PC-9 (cell line): ENCODE data around the gene SORBS2. TPM values are rescaled to one million over a fixed set of nuclear protein-coding genes. Genes with fewer than 3 reads are reported as not detected.

Experiments used
- BruUV-seq: library from RNA; stranded (reverse); fragments of 400-500 nt; replicated peaks from 2 replicates; lab custom pipeline; 2021; lab: Mats Ljungman, UMichigan
- CTCF ChIA-PET: fragments of 300-600 bp; sonication (Branson Sonifier 250); formaldehyde crosslinking; loops from one replicate; lab custom pipeline; 2022; ENCODE audit warnings: antibody characterized with exemption; lab: Charles Lee
- POLR2A ChIA-PET: fragments of 300-600 bp; sonication (Branson Sonifier 250); formaldehyde crosslinking; loops from one replicate; lab custom pipeline; 2022; ENCODE audit warnings: antibody characterized with exemption; ENCODE audit not compliant: unreplicated experiment; lab: Charles Lee
- DNase-seq, 2 experiments: peaks; one replicate each; pipeline versions ENCODE4 v3.0.0 to v3.0.0-alpha.2; 2015 to 2022; ENCODE audit warnings: mixed read lengths in 1 of 2
- H2AFZ ChIP-seq: fragments of 200-600 bp; sonication (generic); 2 replicates; pipeline ENCODE4 v1.8.1; 2017; ENCODE audit warnings: antibody characterized with exemption
- H3F3A ChIP-seq: fragments of 200-600 bp; sonication (generic); 2 replicates; pipeline ENCODE4 v1.8.1; 2017; ENCODE audit warnings: antibody characterized with exemption, mild to moderate bottlenecking, low read depth; ENCODE audit not compliant: insufficient read depth
- H3K27ac ChIP-seq: fragments of 200-600 bp; sonication (generic); 2 replicates; pipeline ENCODE4 v1.6.1; 2016; ENCODE audit warnings: mixed run types
- H3K27me3 ChIP-seq: fragments of 200-600 bp; sonication (generic); 2 replicates; pipeline ENCODE4 v1.6.1; 2016; ENCODE audit warnings: low read depth, mixed run types; ENCODE audit not compliant: insufficient read depth
- H3K36me3 ChIP-seq: fragments of 200-600 bp; sonication (generic); 2 replicates; pipeline ENCODE4 v1.6.1; 2016; ENCODE audit warnings: low read depth, mixed run types
- H3K4me1 ChIP-seq: fragments of 200-600 bp; sonication (generic); replicated peaks from 2 replicates; pipeline ENCODE4 v1.6.1; 2016; ENCODE audit warnings: mixed run types; ENCODE audit not compliant: insufficient read depth
- H3K4me2 ChIP-seq: fragments of 200-600 bp; sonication (generic); 2 replicates; pipeline ENCODE4 v1.6.1; 2017; ENCODE audit warnings: mixed run types
- H3K4me3 ChIP-seq: fragments of 200-600 bp; sonication (generic); 2 replicates; pipeline ENCODE4 v1.6.1; 2016; ENCODE audit warnings: mixed run types
- H3K79me2 ChIP-seq: fragments of 200-600 bp; sonication (generic); 2 replicates; pipeline ENCODE4 v1.6.1; 2017; ENCODE audit warnings: low read depth, mixed run types
- H3K9me2 ChIP-seq: fragments of 200-600 bp; sonication (generic); 2 replicates; pipeline ENCODE4 v1.8.1; 2017; ENCODE audit warnings: mild to moderate bottlenecking; ENCODE audit not compliant: insufficient read depth
- H3K9me3 ChIP-seq: fragments of 200-600 bp; sonication (generic); 2 replicates; pipeline ENCODE4 v1.8.1; 2016; ENCODE audit warnings: low read depth; ENCODE audit not compliant: insufficient read depth
- H4K20me1 ChIP-seq: fragments of 200-600 bp; sonication (generic); 2 replicates; pipeline ENCODE4 v1.8.1; 2017; ENCODE audit not compliant: insufficient read depth
- EZH2 ChIP-seq: fragments of 200-600 bp; sonication (generic); IDR thresholded peaks from 2 replicates; pipeline ENCODE4 v1.8.0; 2017; ENCODE audit warnings: antibody characterized with exemption, low read depth
- intact Hi-C: fragments of 100-400 bp; cut with micrococcal nuclease; formaldehyde crosslinking; loops from one replicate; pipeline ENCODE4 v1.10.0; 2022; ENCODE audit not compliant: unreplicated experiment
- total RNA-seq: library from RNA; stranded (reverse); gene quantifications from 2 replicates; pipeline ENCODE4 v1.2.3, GENCODE V29; 2021
- TF ChIP-seq, protein P1 (sequence below): fragments of 200-600 bp; sonication (generic); conservative IDR thresholded peaks from 2 replicates; pipeline ENCODE4 v1.6.1; 2017; ENCODE audit warnings: mixed run types, antibody characterized with exemption, mild to moderate bottlenecking, moderate library complexity

The SORBS2 gene
- total RNA-seq, 1 experiment from 2014 or later, result 16.4 TPM

- Histone ChIP-seq H3K4me2 (no peak overlapping the region), H3K9me2 (no peaks in the 10 kb centered on the region), H3K36me3 (no peaks in the 10 kb centered on the region), H3K79me2 (no peaks in the 10 kb centered on the region), H3K27ac (no peak overlapping the region), H3K27me3 (no peaks in the 10 kb centered on the region), H4K20me1 (no peaks in the 10 kb centered on the region), H3K4me1 (no peaks in the 10 kb centered on the region), H3K9me3 (no peaks in the 10 kb centered on the region), H3K4me3 (no peak overlapping the region), H2AFZ (no peak overlapping the region), H3F3A (no peaks in the 10 kb centered on the region)
- DNase-seq, result no peak
- no peak for TF ChIP-seq EZH2
- TF ChIP-seq, protein P1, sequence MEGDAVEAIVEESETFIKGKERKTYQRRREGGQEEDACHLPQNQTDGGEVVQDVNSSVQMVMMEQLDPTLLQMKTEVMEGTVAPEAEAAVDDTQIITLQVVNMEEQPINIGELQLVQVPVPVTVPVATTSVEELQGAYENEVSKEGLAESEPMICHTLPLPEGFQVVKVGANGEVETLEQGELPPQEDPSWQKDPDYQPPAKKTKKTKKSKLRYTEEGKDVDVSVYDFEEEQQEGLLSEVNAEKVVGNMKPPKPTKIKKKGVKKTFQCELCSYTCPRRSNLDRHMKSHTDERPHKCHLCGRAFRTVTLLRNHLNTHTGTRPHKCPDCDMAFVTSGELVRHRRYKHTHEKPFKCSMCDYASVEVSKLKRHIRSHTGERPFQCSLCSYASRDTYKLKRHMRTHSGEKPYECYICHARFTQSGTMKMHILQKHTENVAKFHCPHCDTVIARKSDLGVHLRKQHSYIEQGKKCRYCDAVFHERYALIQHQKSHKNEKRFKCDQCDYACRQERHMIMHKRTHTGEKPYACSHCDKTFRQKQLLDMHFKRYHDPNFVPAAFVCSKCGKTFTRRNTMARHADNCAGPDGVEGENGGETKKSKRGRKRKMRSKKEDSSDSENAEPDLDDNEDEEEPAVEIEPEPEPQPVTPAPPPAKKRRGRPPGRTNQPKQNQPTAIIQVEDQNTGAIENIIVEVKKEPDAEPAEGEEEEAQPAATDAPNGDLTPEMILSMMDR, result no peak
- ChIA-PET CTCF (interaction anchor here (0.6 kb wide), 1 partner anchor 336 kb away, joined by 9 read pairs; no protein-coding TSS in a partner anchor), POLR2A (no interaction called here)
- intact Hi-C loops, result no loop called here
- BruUV-seq, result no TSS peak
Observed at GRCh38 chr4:185730387-185730786, 81.6 kb downstream of the SORBS2 start.

DNA sequence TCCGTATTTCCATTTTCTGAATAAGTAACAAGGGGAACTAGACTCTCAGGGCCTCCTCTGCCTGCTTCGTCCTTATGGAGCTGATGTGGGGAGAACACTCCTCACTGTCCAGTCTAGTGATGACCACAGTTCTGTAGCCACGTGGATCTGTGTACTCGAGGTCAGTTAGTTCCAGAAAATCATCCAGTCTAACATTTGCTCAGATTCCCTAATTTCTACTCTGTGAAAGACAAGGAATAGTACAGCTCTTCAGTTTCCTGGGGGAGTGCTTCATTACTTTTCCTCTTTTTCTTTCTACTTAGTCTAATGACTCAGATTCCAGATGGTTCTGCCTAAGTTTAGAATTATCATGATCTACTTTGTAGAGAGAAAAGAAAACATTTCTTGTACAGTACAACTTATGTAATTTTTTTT, 82.6 kb downstream of the SORBS2 start:
- CTCF ChIA-PET, result no interaction called here
- Histone ChIP-seq H3K4me2 (no peak overlapping the region), H3F3A (no peaks in the 10 kb centered on the region), H3K4me1 (no peaks in the 10 kb centered on the region), H3K27ac (no peak overlapping the region), H3K4me3 (no peak overlapping the region), H4K20me1 (no peaks in the 10 kb centered on the region), H2AFZ (no peak overlapping the region), H3K9me3 (no peaks in the 10 kb centered on the region), H3K27me3 (no peaks in the 10 kb centered on the region), H3K36me3 (no peaks in the 10 kb centered on the region), H3K9me2 (no peaks in the 10 kb centered on the region), H3K79me2 (no peaks in the 10 kb centered on the region)
- intact Hi-C loops, result no loop called here
- DNase-seq, result no peak
- POLR2A ChIA-PET, result no interaction called here
- BruUV-seq, result no TSS peak
- TF ChIP-seq EZH2, result no peak
- TF ChIP-seq, protein P1, result no peak

DNA sequence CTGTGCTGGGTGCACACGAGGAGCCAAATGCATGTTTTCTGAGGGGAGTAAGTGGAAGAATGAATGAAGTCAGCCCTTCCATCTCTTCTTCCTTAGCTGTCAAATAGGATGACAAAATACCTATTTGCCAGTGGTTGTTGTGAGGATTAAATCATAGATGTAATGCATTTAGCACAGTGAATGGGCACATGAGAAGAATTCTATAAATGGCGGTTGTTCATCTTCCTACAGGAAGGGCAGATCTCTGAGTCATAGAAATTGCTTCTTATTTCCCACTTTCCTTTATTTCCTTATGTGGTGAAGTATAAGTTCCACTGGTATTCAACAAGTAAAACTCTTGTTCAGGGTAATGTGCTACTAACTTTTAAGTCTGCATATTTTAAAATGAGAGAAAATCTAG, 83.1 kb downstream of the SORBS2 start:
- Histone ChIP-seq H3K79me2 (no peaks in the 10 kb centered on the region), H3K4me3 (no peak overlapping the region), H3F3A (no peaks in the 10 kb centered on the region), H3K27ac (no peak overlapping the region), H3K27me3 (no peaks in the 10 kb centered on the region), H3K36me3 (no peaks in the 10 kb centered on the region), H3K9me2 (no peaks in the 10 kb centered on the region), H3K4me2 (no peak overlapping the region), H3K9me3 (no peaks in the 10 kb centered on the region), H4K20me1 (no peaks in the 10 kb centered on the region), H2AFZ (no peak overlapping the region), H3K4me1 (no peaks in the 10 kb centered on the region)
- no TSS peak for BruUV-seq
- TF ChIP-seq, protein P1, result no peak
- TF ChIP-seq EZH2, result no peak
- intact Hi-C loops, result no loop called here
- DNase-seq, result no peak
- POLR2A ChIA-PET, result no interaction called here
- CTCF ChIA-PET, result no interaction called here
